GM12892 (cell line): ENCODE measurements around the gene NPEPL1.
A peak's percentile ranks its signal among the peaks of the same experiment; 100 is the strongest.

Source experiments
- DNase-seq: peaks from one replicate; pipeline ENCODE4 v3.0.0; 2011; ENCODE audit not compliant: insufficient read length
- FAIRE-seq: peaks from 2 replicates; lab custom pipeline; 2011; peaks lifted over from hg19 to GRCh38; lab: Jason Lieb, UNC
- POLR2A ChIP-seq: IDR thresholded peaks from 2 replicates; pipeline ENCODE4 v1.6.1; 2011; ENCODE audit warnings: low read depth, low read length, control low read depth
- POLR2AphosphoS5 ChIP-seq: IDR thresholded peaks from 2 replicates; pipeline ENCODE4 v1.6.1; 2011; ENCODE audit warnings: low read depth, low read length, control low read depth
- TAF1 ChIP-seq: IDR thresholded peaks from 2 replicates; pipeline ENCODE4 v1.6.1; 2011; ENCODE audit warnings: low read depth, mild to moderate bottlenecking, control low read depth, low read length, borderline replicate concordance

The NPEPL1 gene

DNA sequence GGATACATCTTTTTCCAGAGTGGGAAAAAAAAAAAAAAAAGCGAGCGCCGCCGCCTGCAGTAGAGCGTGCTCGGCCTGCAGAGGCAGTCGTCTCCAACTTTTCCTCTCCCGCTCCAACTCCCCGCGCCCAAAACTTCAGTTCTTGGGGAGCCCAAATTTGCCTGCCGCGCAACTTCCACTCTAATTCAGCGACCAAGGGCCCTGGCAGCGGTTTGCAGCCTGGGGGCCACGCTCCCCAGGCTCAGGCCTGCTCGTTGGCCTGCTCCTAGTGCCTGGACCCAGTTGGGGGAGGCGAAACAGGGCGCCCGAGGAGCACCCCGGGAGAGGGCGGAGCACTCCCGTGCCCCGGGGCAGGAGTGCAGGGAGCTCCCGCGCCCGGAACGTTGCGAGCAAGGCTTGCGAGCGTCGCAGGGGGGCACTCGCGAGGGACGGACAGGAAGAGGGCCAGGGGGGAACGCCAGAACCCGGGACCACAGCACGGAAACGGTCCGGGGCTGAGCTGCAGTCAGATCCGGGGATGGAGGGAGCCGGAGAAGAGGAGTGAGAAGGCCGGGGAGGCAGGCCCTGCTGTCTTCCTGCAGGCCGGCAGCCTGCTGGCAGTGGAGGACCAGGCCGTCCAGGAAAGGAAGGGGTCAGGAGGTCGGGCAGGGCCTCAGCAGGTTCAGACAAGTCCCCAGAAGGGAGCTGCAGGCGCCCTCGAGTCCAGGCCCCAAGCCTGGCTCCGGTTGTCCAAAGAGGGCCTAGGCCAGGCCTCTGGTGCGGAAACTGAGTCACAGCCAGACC, 41.6 kb upstream of the NPEPL1 start, which contains the start of gene STX16:
STX16 (plus strand) TSS at position 508 of the 783 bp plus-strand sequence. CDS start 724 bp downstream, outside the sequence.
- peak; percentile 89 for TF ChIP-seq POLR2A
- peak; percentile 90 for TF ChIP-seq TAF1
- peak; percentile 87 for TF ChIP-seq POLR2AphosphoS5
- FAIRE-seq = peak; percentile 83
- DNase-seq = peak; percentile 94

DNA sequence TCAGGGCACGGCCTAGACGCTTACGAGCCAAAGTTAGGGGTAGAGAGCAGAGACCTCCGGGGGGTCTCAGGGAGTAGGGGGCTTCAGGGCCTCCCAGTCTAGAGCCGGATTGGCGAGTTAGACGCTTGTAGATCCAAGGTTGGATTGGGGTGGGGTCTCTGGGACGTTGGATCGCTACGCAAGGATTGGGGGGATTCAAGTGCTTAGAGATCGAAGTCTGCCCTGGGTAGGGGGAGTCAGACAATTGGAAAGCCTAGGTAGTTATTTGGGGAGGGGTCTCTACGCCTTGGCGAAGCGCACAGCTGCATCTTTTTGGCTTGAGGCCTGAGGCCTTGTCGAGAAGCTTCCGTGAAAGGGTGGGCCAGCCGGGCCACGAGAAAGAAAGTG, 41.0 kb upstream of the NPEPL1 start:
- DNase-seq = no peak
- TF ChIP-seq TAF1 (no peak), POLR2A (no peak), POLR2AphosphoS5 (no peak)
- no peak for FAIRE-seq

DNA sequence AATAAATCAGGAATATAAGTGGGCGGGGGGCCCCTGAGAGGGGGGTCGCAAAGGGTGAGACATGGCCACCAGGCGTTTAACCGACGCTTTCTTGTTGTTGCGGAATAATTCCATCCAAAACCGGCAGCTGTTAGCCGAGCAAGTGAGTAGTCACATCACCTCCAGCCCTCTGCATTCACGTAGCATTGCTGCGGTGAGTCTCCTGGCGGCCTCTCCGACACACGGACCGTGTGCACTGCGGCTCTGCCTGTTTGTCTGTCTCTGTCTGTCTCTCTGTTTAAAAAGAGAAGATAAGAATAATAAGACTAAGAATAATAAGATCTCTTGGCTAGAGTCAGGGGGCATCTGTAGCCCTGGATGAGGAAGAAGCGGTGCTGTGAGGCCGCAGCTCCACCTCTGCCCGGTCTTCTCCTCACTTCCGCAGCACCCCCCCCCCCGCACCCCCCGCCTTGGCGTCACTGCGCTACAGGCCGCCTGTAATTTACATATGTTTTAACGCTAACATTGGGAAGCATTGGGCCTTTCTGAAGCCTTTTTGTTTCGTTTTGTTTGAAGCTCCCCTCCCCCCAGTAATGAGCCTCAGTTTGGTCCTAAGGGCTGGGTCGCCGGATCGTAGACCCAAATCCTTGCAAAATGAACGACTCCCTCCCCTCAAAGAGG, 40.5 kb upstream of the NPEPL1 start:
- DNase-seq (peak; percentile 64), FAIRE-seq (peak; percentile 63)
- TF ChIP-seq POLR2A = peak; percentile 67; the same call in 1 of the 2 replicates
- peak; percentile 55; the same call in 1 of the 2 replicates for TF ChIP-seq POLR2AphosphoS5
- TF ChIP-seq TAF1 = no peak; the same call in 1 of the 2 replicates

DNA sequence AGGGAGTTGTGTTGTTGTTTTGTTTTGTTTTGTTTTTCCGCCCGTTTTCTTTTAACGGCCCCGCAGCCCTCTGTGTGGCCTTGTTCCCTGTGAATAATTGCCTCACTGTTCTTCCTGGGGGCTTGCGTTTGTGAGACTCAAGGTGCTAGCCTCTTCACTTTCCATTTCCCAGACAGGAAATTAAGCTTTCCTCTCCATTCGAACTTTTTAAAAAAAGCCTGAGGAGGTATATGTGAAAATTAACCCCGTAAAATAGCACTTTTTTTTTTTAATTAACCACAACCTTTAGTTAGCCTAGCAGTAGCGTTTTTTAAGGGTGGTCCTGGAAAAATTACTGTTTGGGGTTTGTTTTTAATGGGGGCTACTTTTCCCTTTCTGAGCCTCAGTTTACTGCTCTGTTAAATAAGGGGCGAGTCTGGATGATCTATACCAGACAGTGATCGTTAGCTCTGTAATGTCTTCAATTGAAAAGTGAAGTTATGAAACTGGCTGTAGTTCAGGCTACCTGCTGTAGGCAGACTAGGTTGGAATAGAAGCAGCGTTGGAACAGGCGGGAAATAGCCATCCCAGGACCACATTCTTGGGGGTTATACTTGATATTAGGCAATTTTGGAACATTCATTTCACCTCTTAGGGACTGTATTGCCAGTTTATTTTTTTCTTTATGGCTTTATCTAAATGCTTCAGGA, 39.9 kb upstream of the NPEPL1 start:
- no peak for FAIRE-seq
- no peak for DNase-seq
- TF ChIP-seq POLR2AphosphoS5 (no peak), TAF1 (no peak)

DNA sequence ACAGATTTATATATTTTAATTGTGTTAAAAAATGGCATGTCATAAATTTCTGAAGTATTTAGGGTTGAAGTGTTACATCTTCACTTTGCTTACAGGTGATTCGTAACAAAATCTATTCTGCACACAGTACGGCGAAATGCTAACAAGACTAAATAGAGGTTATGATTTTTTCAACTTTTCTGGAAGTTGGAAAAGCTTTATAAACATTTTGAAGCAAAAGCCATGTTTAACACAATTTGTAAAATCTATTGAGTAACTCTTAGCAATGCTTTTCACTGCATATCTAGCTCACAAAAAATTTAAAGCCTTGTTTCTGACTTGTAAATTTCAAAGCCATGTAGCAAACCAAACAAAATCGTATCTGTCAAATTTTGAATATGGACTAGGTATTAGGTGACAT, 38.3 kb upstream of the NPEPL1 start:
- TF ChIP-seq POLR2AphosphoS5 = no peak
- no peak for TF ChIP-seq TAF1
- DNase-seq (no peak), FAIRE-seq (no peak)

DNA sequence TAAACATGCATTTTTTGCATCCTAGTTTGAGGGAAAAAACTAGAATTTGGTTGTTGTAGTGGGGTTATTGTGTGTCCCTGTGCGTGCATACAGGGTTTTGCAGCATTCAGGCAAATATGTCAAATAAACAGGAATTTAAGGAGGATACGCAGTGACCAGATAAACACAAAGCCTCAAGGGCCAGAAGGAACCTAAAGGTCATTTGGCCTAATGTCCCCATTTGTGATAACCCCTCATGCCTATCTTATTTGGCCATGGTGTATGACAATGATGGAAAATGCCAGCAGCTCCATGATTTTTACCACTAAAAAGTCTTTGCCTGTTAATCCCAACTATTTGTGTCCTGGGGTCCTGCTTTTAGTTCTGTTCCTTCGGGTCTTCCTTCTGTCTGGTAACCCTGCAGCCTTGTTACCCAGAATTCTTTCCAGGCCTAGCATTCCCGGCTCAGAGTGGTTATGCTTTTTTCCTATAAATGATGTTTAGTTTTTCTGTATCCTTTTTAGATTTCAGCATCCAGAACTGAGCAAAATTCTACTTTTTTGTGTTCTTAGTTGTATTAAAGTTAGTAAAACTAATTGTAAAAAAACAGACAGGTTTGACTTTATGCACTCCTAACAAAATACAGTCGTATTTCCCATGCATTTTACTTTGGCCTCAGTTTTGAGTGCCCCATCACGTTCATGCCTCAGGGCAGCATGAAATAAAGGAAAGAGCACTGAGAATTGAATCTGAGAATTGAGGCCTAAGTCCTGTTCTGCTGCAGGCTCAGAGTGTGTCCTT, 37.1 kb upstream of the NPEPL1 start:
- TF ChIP-seq POLR2AphosphoS5 = no peak
- TF ChIP-seq POLR2A = no peak
- no peak for TF ChIP-seq TAF1
- DNase-seq (no peak), FAIRE-seq (no peak)

DNA sequence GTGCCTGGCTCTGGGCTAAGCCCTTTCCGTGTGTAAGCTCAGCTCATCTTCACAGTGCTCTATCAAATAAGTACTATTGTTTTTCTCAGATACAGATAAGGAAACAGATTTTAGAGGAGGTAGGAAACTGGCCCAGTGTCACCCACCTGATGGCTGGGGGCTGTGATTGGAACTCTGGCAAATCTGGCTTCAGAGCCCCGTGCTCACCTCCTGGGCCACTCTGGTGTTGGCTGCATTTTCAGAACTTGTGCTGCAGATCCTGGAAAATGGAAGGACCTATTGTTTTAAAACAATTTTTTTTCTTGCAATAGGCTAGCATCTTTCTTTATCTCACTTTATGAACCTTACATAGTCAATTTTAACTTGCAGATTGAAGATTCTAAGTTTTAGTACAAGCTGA, 35.8 kb upstream of the NPEPL1 start:
- DNase-seq (no peak), FAIRE-seq (no peak)
- no peak for TF ChIP-seq POLR2A
- TF ChIP-seq TAF1 = no peak
- TF ChIP-seq POLR2AphosphoS5 = no peak

DNA sequence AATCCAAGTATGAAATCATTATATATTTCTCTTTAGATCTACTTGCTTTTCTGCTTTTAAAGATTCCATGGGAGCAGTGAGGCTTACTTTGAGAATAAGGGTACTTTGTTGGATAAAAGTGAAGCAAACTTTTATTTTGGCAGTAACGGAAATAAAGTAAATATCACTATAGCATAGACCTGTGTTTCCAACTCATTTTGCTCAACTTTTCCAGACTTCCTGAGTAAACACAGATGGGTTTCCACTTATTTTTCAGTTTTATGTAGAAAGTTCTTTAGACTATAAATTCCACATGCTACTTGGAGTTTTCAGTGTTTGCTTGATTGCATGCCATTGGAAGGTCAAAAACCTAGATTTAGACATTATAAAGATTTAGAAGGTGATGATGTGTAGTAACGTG, 35.3 kb upstream of the NPEPL1 start:
- no peak for DNase-seq
- TF ChIP-seq TAF1 (no peak), POLR2A (no peak), POLR2AphosphoS5 (no peak)
- no peak for FAIRE-seq

DNA sequence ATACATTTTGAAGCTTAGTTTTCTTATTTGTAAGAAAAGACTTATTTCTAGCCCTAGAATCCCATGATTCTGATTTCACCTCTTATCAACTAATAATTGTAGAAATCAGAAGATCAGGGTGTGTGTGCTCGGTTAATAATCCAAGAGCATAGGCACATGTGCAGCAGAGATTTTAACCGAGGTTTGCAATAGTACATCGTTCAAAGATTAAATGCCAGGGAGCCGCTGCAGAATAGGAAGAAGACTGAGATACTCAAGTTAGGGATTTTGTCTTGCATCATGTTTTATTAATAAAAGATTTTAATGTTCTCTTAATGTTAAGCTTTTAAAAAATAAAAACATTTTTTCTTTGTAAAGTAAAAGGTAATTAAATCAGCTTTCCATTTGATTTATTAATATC, 34.6 kb upstream of the NPEPL1 start:
- DNase-seq (no peak), FAIRE-seq (no peak)
- TF ChIP-seq TAF1 (no peak), POLR2AphosphoS5 (no peak), POLR2A (no peak)

DNA sequence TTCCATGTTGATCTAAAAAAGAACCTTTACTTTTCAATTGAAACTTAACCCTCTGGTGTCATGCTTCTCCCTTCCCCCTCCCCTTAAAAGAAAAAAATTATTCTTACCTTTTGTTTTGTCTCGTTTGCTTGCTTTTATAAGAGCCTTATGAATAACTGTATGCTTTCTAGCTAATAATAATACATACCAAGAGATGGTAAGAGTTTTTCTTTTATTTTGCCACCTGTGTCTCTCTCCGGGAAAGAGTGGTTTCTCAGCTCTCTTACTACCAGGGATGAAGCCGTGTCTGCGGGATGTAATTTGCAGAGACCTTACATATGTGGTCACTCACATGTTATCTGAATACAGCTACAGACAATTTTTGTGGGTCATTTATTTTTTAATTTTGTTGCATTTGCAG, 33.8 kb upstream of the NPEPL1 start:
- no peak for FAIRE-seq

DNA sequence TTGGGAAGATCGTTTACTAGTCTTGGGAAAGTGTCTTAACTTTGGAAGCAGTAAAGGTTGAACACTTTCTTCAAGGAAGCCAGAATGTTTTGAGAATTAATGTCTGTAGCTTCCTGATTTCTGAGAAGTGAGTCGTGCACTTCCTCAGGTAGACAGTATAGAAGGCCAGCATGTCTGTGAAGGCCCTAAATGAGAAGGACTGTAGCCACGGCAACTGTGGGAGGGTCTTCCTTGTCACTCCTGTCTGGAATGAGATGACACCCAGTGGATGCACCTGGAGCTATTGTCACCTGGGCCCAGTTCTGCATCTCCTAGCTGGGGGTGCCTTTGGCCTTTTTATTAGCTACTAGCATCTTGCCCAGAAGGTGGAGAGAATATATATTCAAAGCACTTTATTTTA, 32.8 kb upstream of the NPEPL1 start:
- FAIRE-seq = no peak
- TF ChIP-seq POLR2A (no peak), TAF1 (no peak), POLR2AphosphoS5 (no peak)
- DNase-seq = no peak

More for the DNA sequence above, 33.8 kb upstream of the NPEPL1 start:
- DNase-seq = no peak
- TF ChIP-seq TAF1 (no peak), POLR2AphosphoS5 (no peak), POLR2A (no peak)
